ENCODE measurements around the gene PPP2R2C. TPM values are rescaled to one million over a fixed set of nuclear protein-coding genes. Genes with fewer than 3 reads are reported as not detected.

The PPP2R2C gene
- total and polyA plus RNA-seq, 12 donors = 0.14 to 10.6 (median 4.2) TPM

DNA sequence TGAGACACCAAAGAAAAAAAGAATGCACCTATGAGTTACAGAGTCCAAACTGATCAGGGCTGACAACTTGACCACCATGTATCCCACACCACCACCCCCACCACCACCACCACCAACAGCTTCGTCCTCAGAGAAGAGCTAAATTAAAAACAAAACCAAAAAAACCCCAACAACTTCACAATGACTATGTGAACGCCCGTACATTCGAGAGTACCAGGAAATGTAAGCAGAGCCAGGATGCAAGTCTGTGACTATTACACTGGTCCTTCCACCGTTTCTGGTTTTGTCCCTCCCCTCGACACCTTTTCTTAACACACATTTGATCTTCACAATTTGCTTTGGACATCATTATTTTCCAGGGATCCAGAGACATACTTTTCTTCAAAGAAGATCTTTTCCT, 151.8 kb downstream of the PPP2R2C start:
- intact Hi-C loops (cut with DNase I) = no loop called here
- Histone ChIP-seq H3K4me3 (no peak overlapping the region), H3K9me3 (peaks cover 0 to 9% (median 0%) of the 10 kb centered on the region in 11 donors), H3K36me3 (no peaks in the 10 kb centered on the region), H3K27me3 (peaks cover 0 to 14% (median 4%) of the 10 kb centered on the region in 7 donors), H3K27ac (no peak overlapping the region), H3K4me1 (peaks cover 0 to 17% (median 3%) of the 10 kb centered on the region in 9 donors)
- 91% methylated on average over 6 of the region's 6 CpGs for WGBS, 2 donors
- DNase-seq (no peak), ATAC-seq (no peak)
- TF ChIP-seq, protein P1, sequence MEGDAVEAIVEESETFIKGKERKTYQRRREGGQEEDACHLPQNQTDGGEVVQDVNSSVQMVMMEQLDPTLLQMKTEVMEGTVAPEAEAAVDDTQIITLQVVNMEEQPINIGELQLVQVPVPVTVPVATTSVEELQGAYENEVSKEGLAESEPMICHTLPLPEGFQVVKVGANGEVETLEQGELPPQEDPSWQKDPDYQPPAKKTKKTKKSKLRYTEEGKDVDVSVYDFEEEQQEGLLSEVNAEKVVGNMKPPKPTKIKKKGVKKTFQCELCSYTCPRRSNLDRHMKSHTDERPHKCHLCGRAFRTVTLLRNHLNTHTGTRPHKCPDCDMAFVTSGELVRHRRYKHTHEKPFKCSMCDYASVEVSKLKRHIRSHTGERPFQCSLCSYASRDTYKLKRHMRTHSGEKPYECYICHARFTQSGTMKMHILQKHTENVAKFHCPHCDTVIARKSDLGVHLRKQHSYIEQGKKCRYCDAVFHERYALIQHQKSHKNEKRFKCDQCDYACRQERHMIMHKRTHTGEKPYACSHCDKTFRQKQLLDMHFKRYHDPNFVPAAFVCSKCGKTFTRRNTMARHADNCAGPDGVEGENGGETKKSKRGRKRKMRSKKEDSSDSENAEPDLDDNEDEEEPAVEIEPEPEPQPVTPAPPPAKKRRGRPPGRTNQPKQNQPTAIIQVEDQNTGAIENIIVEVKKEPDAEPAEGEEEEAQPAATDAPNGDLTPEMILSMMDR (IDR thresholded peaks at IDR 0.05) = no peak

DNA sequence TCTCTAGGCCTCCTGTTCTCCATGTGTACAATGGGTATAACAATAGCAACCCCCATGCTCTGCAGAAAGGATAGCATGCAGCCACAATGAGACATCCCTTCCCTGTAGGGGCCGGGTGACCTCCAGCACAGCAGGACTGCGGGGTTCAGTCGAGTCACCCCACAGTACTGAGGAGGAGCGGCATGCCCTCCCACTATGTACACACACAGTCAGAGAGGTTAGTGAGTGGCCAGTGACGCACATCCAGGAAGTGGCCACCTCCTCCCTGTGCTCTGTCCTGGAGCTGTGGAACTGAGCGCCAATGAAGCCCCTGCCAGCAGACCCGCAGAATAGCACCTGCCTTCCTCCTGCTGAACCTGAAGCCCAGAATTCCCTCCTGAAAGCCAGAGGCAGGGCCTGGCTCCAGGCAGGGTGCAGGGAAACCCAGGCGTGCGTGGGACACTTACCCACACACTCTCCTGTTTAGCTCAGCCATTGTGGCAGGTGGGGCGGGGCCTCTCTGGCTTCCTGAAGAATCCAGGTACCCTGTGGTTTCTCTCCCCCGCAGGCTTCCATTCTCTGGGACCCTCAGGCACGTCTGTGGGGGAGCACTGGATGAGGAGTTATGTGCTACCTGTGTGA, 152.8 kb downstream of the PPP2R2C start:
- TF ChIP-seq, protein P1 (IDR thresholded peaks at IDR 0.05) = no peak
- Histone ChIP-seq H3K4me1 (peaks cover 0 to 8% (median 0%) of the 10 kb centered on the region in 9 donors), H3K36me3 (no peaks in the 10 kb centered on the region), H3K4me3 (no peak overlapping the region), H3K9me3 (peaks cover 0 to 9% (median 0%) of the 10 kb centered on the region in 11 donors), H3K27ac (no peak overlapping the region), H3K27me3 (peaks cover 0 to 14% (median 4%) of the 10 kb centered on the region in 7 donors)
- intact Hi-C loops (cut with DNase I) = no loop called here
- DNase-seq (no peak), ATAC-seq (no peak)
- WGBS, 2 donors = 85 to 86% methylated on average over 12 of the region's 12 CpGs

DNA sequence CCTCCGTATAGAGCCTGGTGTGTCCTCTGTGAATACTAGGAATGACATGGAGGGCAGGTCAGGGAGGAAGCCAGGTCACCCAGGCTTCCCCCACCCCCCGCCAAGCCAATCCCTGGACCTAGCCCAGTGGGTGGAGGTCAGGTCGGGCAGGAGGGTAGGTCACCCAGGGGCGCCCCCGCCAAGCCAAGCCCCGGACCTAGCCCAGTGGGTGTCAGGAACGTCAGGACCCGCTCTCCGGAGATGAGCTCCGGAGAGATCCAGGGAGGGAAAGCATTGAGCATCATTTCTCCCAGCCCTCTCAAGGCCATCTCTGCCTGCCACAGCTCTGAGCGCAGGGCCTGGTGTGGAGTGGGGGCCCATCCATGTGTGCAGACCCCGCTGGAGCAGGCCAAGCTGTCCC, 154.2 kb downstream of the PPP2R2C start:
- ATAC-seq = no peak
- H3K4me1 ChIP-seq = no peaks in the 10 kb centered on the region
- peaks cover 0 to 19% (median 4%) of the 10 kb centered on the region in 7 donors for H3K27me3 ChIP-seq
- H3K9me3 ChIP-seq = peaks cover 0 to 9% (median 0%) of the 10 kb centered on the region in 11 donors
- intact Hi-C loops (cut with DNase I) = no loop called here
- DNase-seq = no peak
- H3K4me3 ChIP-seq = no peak overlapping the region
- TF ChIP-seq, protein P1 (IDR thresholded peaks at IDR 0.05) = no peak
- H3K36me3 ChIP-seq = no peaks in the 10 kb centered on the region
- WGBS, 2 donors = 87 to 88% methylated on average over 11 to 12 of the region's 12 CpGs
- no peak overlapping the region for H3K27ac ChIP-seq

DNA sequence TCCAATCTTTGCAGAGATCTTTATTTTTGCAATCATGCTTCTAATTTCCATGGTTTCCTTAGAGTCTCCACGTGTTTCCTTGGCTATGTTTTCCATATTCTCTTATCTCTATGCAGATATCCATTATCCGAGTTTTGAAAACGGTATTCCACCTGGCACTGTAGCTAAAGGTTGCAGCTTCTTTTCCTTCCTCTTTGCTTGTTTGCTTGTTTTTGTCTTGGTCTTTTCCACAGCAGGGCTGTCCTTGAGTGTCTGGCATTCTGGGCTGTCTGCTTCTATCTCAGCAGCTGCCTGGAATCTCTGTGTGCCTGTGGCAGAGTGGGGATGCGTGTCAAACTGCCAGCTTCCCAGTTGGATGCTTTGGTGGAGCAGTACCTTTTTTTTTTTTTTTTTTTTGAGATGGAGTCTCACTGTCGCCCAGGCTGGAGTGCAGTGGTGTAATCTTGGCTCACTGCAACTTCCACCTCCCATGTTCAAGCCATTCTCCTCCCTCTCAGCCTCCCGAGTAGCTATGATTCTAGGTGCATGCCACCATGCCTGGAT, 155.9 kb downstream of the PPP2R2C start:
- 35 to 38% methylated on average over 6 of the region's 6 CpGs for WGBS, 2 donors
- no peak overlapping the region for H3K27ac ChIP-seq
- no peaks in the 10 kb centered on the region for H3K36me3 ChIP-seq
- intact Hi-C loops (cut with DNase I) = no loop called here
- DNase-seq = no peak
- H3K27me3 ChIP-seq = peaks cover 0 to 14% (median 4%) of the 10 kb centered on the region in 7 donors
- peaks cover 0 to 9% (median 0%) of the 10 kb centered on the region in 11 donors for H3K9me3 ChIP-seq
- no peaks in the 10 kb centered on the region for H3K4me1 ChIP-seq
- H3K4me3 ChIP-seq = no peak overlapping the region
- TF ChIP-seq, protein P1 (IDR thresholded peaks at IDR 0.05) = no peak
- ATAC-seq = no peak
